GM21367 (cell line): Measurements from ENCODE around the gene MAGOHB.
"Not testable (repeated sequence)": the region's sequence is repeated elsewhere in the genome, so short reads cannot be mapped to it uniquely, and the experiment has no call there.

Source experiments
- ATAC-seq: cut with Tn5 transposase; IDR thresholded peaks from one replicate; pipeline ENCODE4 v1.9.1; 2021; ENCODE audit not compliant: unreplicated experiment

Gene MAGOHB

DNA sequence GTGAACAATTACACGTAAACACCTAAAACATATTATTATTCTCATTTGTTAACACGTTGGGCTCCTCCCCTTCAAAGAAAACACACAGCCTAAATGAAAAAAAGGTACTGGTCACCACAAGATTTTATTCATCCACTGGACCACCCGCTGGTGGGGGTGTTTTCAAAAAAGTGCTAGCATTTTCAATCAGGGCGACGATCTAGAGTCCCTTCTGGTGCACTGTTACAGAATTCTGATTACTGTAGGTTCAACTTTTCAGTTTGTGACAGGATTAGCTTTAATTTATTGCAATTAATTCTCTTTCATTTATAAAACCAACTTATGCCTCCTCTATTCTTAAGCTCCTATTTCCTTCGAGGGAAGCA is 443 bp downstream of the MAGOHB start:
- peak; percentile 2 for ATAC-seq

DNA sequence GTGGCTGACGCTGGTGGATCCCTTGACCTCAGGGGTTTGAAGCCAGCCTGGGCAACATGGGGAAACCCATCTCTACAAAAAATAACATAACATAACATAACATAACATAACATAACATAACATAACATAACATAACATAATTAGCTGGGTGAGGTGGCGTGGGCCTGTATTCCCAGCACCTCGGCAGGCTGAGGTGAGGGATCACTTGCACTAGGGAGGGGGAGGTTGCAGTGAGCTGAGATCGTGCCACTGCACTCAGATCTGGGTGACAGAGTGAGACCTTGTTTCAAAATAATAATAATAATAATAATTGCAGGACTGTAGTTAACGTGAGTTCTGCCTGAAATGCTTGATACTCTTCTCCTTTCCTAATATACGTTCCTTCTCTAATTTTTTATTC is 1.3 kb downstream of the MAGOHB start:
- no peak for ATAC-seq

DNA sequence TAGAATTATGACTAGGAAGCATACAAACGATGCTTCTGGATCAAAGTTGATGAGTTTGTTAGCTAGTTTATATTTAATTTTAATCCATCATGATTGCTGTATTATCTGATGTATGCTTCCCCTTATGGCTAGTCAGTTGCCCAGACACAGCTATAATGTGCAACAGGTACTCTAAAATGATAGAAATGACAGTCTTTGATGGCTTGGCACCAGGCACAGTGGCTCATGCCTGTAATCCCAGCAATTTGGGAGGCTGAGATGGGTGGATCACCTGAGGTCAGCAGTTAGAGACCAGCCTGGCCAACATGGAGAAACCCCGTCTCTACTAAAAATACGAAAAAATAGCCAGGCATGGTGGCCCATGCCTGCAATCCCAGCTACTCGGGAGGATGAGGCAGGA is 2.2 kb downstream of the MAGOHB start:
- ATAC-seq: not testable (repeated sequence)

DNA sequence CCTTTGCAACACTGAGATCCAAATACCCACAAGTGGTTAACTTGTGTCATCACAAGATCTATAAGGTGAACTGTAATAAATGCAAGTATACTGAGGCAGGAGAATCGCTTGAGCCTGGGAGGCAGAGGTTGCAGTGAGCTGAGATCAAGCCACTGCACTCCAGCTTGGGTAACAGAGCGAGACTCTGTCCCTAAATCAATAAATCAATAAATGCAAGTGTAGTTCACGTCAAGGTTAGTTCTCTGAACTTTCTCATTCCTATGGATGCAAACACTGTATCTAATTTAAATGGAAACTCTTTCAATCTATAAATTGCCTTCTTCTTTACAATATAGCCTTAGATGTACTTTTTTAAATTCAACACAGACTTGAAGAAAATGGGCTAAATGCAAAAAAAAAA is 3.2 kb downstream of the MAGOHB start:
- ATAC-seq: no peak

DNA sequence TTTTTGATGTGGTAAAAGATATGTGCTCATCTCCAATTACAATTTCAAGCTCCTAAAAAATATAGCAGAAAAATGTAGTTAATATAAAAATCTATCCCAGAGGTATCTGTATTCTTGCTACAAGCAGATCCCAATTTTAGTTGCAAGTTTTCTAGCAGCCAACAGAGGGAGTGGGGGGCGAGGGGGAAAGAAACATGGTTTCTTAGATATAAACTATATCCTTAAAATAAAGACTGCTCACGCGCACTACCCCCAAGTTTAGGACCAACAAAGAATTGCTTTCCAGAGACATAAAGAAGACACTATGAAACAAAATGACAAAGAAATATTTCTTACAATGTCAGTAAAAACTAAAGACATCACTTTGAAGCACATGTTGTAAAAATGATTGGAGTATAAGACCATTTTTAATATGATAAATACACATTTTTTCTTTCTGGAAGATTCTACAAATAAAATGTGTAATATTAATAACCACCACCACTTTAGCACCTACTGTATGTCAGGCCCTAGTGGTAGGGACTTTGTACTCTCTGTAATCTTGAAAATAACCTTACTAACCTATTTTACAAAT is 5.4 kb downstream of the MAGOHB start:
- ATAC-seq: no peak

DNA sequence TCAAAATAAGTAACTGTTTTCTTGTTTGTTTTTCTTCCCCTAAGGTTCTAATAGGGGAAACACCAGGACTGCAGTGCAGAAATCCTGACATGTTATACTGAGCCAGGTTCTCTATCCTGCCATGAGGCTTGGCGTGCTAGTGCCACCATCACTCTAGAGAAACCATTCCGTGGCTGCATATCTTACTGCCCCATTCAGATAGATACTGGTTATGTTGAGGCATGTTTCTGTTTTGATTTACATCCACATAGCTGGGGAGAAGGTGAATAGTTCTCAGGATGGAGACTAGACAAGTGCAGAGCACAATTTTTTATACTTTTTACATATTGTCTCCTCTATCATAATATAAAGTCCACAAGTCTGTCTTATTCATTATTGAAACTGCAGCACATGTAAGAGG is 11.5 kb downstream of the MAGOHB start:
- ATAC-seq: no peak

DNA sequence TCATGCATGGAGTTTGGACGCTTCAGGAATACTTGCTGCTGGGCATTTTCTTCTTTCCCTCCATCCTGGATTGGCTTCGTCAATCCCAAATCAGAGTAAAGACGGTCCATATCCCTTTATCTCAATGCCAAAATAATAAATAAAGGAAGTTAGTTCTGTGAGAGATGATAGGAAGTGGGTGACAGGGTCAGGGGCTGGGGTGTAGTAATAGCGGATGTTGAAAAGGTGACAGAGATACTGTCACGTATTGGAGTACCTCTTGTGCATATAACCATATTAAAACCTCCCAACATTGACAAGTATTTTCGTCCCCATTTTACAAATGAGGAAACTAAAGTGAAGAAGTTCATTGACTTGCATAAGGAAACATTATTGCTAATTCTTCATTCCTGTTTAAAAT is 12.4 kb downstream of the MAGOHB start:
- no peak for ATAC-seq

DNA sequence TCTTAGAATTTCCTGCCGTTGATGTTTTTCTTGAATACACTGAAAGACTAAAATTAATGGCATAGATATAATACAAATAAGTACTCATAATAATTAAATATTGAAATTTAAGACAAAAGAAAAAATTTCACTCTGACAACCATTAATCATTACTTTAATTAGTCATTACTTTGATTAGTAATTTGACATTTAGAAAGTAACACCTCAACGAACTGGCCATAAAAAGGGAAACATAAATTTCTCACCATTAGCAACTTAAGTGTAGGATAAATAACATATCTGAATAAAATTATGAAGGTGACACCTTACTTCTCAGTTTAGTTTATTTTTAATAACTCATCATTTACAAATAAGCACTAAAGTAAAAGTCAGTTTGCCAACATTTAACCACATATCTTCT is 17.5 kb downstream of the MAGOHB start:
- no peak for ATAC-seq

DNA sequence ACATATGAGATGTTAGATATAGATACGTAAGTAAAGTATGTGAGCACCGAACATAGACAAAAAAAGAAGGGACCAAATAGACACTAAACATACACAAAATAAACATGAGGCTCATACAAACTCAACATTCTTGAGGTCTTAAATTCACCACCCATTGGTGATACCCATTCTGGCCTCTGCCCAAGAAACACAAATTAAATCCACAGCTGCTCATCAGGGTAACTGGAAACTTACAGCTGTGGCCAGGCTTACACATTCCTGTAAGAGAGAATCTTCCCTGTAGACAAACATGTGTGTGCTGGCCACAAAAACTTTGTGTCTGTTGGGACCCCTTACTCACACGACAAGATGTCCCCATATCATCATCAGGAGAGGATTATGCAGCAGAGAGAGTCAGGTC is 22.4 kb downstream of the MAGOHB start:
- ATAC-seq: no peak

DNA sequence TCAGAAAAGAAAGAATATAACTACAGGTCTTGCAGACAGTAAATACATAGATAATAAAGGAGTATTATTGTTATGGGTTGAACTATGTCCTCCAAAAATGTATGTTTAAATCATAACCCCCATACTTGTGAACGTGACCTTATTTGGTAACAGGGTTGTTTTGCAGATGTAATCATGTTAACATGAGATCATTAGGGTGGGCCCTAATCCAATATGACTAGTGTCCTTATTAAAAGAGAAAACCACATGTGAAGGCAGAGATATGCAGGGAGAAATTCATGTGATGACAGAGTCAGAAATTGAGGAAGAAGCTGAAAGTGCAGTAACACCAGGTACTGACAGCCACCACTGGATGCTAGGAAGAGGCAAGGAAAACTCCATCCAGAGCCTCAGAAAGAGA is 29.0 kb downstream of the MAGOHB start:
- no peak for ATAC-seq

DNA sequence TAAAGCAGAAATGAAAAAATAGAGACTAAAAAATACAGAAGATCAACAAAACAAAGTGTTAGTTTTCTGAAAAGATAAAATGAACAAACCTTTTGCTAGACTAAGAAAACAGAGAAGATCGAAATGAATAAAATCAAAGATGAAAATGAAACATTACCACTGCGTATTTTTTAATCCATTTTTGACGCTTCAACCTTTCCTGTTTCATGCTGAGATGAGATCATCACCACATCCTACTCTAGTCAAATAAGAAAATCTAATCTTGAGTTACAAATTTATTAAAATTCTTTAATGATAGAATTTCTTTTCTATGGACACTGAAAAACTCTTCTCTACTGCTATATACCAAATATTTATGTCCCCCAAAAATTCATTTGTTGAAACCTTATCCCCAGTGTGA is 30.7 kb downstream of the MAGOHB start:
- no peak for ATAC-seq

DNA sequence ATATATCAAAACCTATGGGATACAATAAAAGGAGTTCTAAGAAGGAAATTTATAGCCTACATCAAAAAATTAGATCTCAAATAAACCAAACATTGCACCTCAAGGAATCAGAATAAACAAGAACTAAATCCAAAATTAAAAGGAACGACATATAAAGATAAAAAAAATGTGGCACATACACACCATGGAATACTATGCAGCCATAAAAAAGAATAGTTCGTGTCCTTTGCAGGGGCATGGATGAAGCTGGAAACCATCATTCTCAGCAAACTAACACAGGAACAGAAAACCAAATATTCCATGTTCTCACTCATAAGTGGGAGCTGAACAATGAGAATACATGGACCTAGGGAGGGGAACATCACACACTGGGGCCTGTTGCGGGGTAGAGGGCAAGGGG is 31.3 kb downstream of the MAGOHB start:
- not testable (repeated sequence) for ATAC-seq

DNA sequence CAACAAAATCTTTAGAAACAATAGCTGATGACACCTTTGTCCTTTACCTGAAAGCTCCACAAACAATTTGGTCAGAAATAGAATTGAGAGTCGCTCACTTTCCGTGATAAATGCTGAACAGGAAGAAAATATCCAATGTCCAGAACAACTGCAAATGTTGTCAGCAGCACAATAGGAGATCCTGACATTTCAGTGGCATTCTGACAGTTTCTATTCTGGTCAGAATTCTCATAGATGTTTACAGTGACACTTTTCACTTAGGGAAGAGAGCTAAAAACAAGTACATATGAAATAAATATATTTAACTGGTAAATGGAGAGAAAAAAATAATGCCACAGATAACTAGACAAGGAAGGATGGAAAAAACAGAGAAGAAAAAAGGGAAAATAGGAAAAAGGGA is 39.1 kb downstream of the MAGOHB start:
- ATAC-seq: no peak

DNA sequence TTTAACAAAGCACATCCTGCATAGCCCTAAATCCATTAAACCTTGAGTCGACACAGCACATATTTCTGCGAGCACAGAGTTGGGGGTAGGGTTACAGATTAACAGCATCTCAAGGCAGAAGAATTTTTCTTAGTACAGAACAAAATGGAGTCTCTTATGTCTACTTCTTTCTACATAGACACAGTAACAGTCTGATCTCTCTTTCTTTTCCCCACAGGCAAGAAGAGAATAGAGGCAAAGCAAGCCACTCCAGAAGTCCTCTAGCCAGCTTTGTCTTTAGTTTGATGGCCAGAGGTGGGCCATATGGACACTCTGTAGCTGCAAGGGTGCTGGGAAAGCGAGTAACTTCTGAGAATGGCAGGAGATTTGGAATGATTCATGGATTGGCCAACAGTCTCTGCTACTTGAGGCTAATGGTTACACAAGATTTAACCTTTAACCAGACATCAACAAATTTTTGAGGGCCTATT is 41.4 kb downstream of the MAGOHB start:
- not testable (repeated sequence) for ATAC-seq

DNA sequence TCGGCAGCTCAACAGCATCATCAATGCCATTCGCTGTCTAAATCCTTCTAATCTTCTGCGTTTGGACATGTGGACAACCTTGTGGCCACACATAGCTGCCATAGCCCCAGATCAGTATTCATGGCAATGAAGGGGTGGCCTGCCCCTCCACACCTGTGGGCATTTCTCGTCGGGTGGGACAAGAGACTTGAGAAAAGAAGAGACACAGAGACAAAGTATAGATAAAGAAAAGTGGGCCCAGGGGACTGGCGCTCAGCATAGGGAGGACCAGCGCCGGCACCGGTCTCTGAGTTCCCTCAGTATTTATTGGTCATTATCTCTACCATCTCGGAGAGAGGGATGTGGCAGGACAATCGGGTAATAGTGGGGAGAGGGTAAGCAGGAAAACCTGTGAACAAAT is 42.3 kb downstream of the MAGOHB start:
- no peak for ATAC-seq

DNA sequence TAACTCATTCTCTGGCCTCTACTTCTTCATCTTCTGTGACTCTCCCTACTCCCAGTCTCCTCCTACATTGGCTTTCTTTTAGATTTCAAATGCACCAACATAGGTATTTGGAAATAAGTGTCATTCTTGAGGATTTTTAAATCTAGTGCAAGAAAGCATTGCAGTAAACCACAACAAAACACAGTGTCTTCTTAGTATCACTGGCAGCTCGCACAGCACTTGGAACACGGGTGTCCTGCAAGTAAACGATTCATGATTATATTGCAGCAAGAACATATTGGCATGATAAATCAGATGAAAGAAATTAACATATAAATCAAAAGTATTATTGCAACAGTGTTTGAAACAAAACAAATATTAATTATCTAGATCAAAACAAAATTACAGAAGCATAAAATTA is 45.6 kb downstream of the MAGOHB start:
- ATAC-seq: no peak

DNA sequence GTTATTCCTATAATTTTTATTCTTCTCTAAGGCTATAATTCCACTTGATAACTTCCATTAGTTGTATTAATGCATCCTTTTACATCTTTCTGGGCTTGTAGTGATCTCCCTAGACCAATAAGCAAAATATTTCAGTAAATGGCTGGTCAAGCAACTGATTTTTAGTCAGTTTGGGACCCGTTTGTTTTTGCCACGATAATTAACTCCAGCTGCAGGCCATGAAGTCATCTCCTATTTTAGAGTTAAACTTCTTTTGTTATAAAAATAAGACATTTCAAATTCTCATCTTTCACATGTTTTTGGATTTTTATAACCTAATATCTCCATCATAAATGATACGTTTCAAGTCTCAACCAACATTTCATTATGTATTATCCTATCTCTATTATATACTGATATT is 49.4 kb downstream of the MAGOHB start:
- no peak for ATAC-seq

DNA sequence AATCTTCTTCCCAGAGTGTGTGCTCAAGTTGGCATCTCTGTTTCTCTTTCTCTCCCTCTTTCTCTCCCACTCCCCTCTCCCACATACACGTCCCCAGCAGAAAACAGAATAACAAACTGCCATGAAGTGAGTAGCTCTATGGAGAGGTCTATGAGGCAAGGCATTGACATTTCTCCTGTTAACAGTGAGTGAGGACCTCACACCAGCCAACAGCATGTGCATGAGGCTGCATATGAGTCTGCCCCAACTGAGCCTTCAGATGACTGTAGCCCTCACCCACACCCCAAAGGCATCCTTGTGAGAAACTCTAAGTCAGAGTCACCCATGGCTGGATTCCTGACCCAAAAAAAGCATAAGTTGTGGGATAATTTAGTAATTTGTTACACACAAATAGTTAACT is 50.4 kb downstream of the MAGOHB start:
- no peak for ATAC-seq

DNA sequence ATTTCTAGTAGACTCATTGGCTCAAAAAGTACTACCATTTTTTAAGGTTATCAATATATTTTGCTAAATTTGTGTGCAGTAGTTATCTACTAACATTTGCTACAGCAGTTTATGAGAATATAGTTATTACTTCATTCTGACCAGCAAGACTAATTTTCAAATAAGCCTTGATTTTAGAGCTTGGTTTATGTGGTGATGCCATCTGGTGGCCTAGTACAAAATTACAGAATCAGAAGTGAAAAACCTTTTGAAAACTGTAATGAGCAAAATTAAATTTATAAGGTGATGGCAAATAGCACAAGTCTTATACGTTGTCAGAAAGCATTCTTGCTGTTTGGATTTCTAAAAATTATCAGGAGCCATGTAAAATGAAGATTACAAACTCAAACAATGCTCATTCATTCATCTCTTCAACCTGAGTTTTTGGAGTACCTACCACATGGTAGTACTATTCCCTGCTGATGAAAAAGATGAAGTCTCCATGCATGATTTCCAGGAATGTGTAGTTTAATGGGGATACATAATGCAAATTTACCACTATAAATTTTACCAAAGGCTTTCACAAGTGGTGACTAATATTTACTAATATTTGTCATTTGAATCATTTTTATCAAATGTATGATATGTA is 51.0 kb downstream of the MAGOHB start:
- no peak for ATAC-seq

DNA sequence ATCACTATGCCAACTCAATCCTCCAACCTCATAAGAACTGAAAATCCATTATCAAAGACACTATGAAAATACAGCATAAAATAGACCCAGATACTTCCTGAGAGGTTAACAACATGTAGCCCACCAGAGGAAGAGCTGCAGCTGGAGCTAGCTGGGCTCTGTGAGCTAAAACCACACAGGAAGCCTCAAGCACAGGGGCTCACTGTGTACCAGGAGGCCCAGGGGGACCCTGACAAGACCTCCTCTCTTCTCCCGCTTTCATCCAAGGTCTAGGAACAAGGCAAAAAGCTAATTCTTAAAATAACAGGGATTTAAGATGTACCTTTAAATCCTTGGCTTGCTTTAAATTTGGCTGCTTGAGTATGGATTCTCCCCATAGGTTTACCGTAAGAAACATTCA is 54.2 kb downstream of the MAGOHB start:
- no peak for ATAC-seq

DNA sequence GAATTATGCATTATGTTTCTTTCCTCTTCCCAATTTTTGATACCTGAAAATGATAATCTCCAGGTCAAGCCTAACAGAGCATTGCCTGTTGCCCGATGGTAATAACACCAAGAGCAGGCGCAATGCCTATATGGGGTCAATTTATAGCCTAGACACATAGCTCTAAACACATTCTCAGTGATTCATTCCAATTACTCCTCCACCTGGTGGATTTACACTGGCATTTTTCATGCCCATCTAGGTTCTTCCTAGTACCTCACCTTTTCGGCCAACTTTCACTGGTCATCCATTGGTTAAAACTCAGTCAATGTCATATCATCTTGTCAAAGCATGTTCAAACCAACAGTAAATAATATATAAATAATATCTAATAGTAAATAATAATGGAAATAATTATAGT is 54.6 kb downstream of the MAGOHB start:
- ATAC-seq: no peak

DNA sequence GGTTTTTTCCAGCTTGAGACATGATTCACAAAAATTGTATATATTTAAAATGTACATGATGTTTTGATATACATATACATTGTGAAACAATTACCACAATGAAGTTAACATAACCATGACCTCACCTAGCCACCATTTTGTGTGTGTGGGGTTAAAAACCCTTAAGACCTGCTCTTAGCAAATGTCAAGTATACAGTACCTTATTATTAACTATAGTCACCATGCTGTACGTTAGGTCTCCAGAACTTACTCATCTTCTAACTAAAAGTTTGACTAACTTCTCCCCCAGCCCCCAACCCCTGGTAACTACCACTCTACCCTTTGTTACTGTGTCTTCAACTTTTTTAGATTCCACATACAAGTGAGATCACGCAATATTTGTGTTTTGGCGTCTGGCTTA is 55.1 kb downstream of the MAGOHB start:
- no peak for ATAC-seq

DNA sequence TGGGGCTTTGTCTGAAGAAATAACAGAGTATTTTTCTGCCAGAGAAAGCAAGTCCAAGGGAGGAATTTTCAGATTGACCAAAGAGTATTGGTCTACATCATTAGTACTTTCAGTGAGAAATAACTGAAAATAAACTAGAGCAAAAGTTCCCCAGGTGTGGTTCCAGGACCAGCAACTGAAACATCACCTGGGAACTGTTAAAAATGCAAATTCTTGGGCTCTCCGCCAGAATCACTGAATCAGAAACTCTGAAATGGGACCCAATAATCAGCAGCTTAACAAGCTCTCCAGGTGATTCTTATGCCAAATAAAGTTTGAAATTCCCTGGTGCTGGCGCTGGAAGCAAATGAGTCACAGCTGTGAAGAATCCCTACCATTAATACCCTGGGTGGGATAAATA is 55.6 kb downstream of the MAGOHB start:
- ATAC-seq: no peak
